Posterior vena cava (tissue), 2 donors: Measurements from ENCODE around the gene MYT1. TPM values are rescaled to one million over a fixed set of nuclear protein-coding genes. Genes with fewer than 3 reads are reported as not detected.

Experiments used
- DNase-seq: peaks from one replicate; pipeline ENCODE4 v3.0.0-alpha.2; 2020; ENCODE audit warnings: low spot score
- intact Hi-C, 2 donors: fragments of 100-400 bp; cut with DNase I; formaldehyde crosslinking; loops; one replicate each; pipeline versions ENCODE4 v1.14.1 to v1.14.2; 2022 to 2023
- total RNA-seq, 2 donors: library from RNA; stranded (reverse); fragmentation: NEBNext Ultra II Directional; extraction: Animal tissue kit (Norgen Biotek cat#: 25700); gene quantifications; one replicate each; pipeline ENCODE4 v1.2.1, GENCODE V29; 2021
- donor health status: DM: yes; HTN: yes; CAD: no.
- donor health status: DM: yes; HTN: yes; CAD: no.

Gene MYT1
- total RNA-seq, 2 donors from 2014 or later: not detected

- intact Hi-C loops: no loop called here
- DNase-seq: peak; percentile 68
Observed at GRCh38 chr20:64137598-64138031, 26.6 kb upstream of the MYT1 start.

GRCh38 chr20:64138276-64138815, 25.9 kb upstream of the MYT1 start:
- DNase-seq: peak; percentile 54
- intact Hi-C loops: no loop called here

- peak; percentile 81 for DNase-seq
- intact Hi-C loops: no loop called here
Observed at GRCh38 chr20:64139199-64140060, 24.8 kb upstream of the MYT1 start.

GRCh38 chr20:64140061-64140931, 24.0 kb upstream of the MYT1 start:
- intact Hi-C loops: no loop called here
- DNase-seq: peak; percentile 56

GRCh38 chr20:64140956-64141355, 23.3 kb upstream of the MYT1 start:
- DNase-seq: peak; percentile 28
- intact Hi-C loops: no loop called here

- peak; percentile 60 for DNase-seq
- intact Hi-C loops: no loop called here
Observed at GRCh38 chr20:64142590-64142989, 21.7 kb upstream of the MYT1 start.

GRCh38 chr20:64143018-64143801, 21.0 kb upstream of the MYT1 start:
- peak; percentile 70 for DNase-seq
- intact Hi-C loops: no loop called here

GRCh38 chr20:64144144-64144912, 19.9 kb upstream of the MYT1 start:
- peak; percentile 31 for DNase-seq
- intact Hi-C loops: no loop called here

GRCh38 chr20:64145458-64146300, 18.6 kb upstream of the MYT1 start:
- intact Hi-C loops: no loop called here
- DNase-seq: peak; percentile 51

GRCh38 chr20:64146301-64146935, 17.8 kb upstream of the MYT1 start:
- intact Hi-C loops: no loop called here
- peak; percentile 28 for DNase-seq

- intact Hi-C loops: no loop called here
- peak; percentile 52 for DNase-seq
Observed at GRCh38 chr20:64146936-64147477, 17.2 kb upstream of the MYT1 start.

- intact Hi-C loops: no loop called here
- DNase-seq: peak; percentile 19
Observed at GRCh38 chr20:64148581-64148980, 15.7 kb upstream of the MYT1 start.

- intact Hi-C loops: no loop called here
- peak; percentile 40 for DNase-seq
Observed at GRCh38 chr20:64149141-64149540, 15.1 kb upstream of the MYT1 start.

GRCh38 chr20:64149809-64150560, 14.3 kb upstream of the MYT1 start:
- intact Hi-C loops: no loop called here
- DNase-seq: peak; percentile 10

- intact Hi-C loops: no loop called here
- peak; percentile 48 for DNase-seq
Observed at GRCh38 chr20:64150756-64151632, 13.3 kb upstream of the MYT1 start.
